Fibroblast of lung (primary cell): ENCODE data around the gene STRIP2. TPM values are rescaled to one million over a fixed set of nuclear protein-coding genes. Genes with fewer than 3 reads are reported as not detected.

Source experiments
- DNase-seq, 2 donors: peaks; one replicate each; pipeline versions ENCODE4 v3.0.0 to v3.0.0-alpha.2; 2010; ENCODE audit warnings: low read depth in 2 of 2
- H2AFZ ChIP-seq: 2 replicates; pipeline ENCODE4 v1.5.1; 2012; ENCODE audit warnings: low read length, control low read depth, inconsistent platforms
- H3K27ac ChIP-seq: 2 replicates; pipeline ENCODE4 v1.5.1; 2011; ENCODE audit warnings: low read length, control low read depth; ENCODE audit not compliant: insufficient read depth
- H3K27me3 ChIP-seq: 2 replicates; pipeline ENCODE4 v1.5.1; 2011; ENCODE audit warnings: mild to moderate bottlenecking, low read length; ENCODE audit not compliant: control insufficient read depth, insufficient read depth
- H3K36me3 ChIP-seq: 2 replicates; pipeline ENCODE4 v1.5.1; 2011; ENCODE audit warnings: low read length; ENCODE audit not compliant: control insufficient read depth, insufficient read depth
- H3K4me1 ChIP-seq: 2 replicates; pipeline ENCODE4 v1.5.1; 2011; ENCODE audit warnings: low read length; ENCODE audit not compliant: control insufficient read depth, insufficient read depth; ENCODE audit errors: extremely low read depth
- H3K4me2 ChIP-seq: 2 replicates; pipeline ENCODE4 v1.5.1; 2011; ENCODE audit warnings: low read length, control low read depth; ENCODE audit not compliant: insufficient read depth; ENCODE audit errors: extremely low read depth
- H3K4me3 ChIP-seq, 4 experiments: fragments of 200-600 bp in 1 of 4; sonication (generic) in 1 of 4; replicated peaks in 1 of 4; 2 replicates each; pipeline ENCODE4 v1.5.1; 2011 to 2016; ENCODE audit warnings: low read length in 4 of 4, low read depth in 3 of 4, mild to moderate bottlenecking in 3 of 4, control low read depth in 2 of 4, inconsistent platforms in 1 of 4, mixed read lengths in 1 of 4; ENCODE audit not compliant: insufficient read depth in 1 of 4; ENCODE audit errors: control extremely low read depth in 1 of 4
- H3K79me2 ChIP-seq: 2 replicates; pipeline ENCODE4 v1.5.1; 2012; ENCODE audit warnings: mild to moderate bottlenecking, low read length, inconsistent platforms; ENCODE audit not compliant: control insufficient read depth, insufficient read depth
- H3K9ac ChIP-seq: 2 replicates; pipeline ENCODE4 v1.5.1; 2011; ENCODE audit warnings: mild to moderate bottlenecking, low read length, control low read depth; ENCODE audit not compliant: insufficient read depth
- H3K9me3 ChIP-seq: 2 replicates; pipeline ENCODE4 v1.5.1; 2012; ENCODE audit warnings: low read depth, low read length; ENCODE audit not compliant: control insufficient read depth, insufficient read depth
- H4K20me1 ChIP-seq: 2 replicates; pipeline ENCODE4 v1.5.1; 2011; ENCODE audit warnings: low read length; ENCODE audit not compliant: control insufficient read depth, insufficient read depth; ENCODE audit errors: extremely low read depth
- EZH2 ChIP-seq: IDR thresholded peaks from 2 replicates; pipeline ENCODE4 v1.5.1; 2012; ENCODE audit warnings: low read length, control low read depth, mild to moderate bottlenecking; ENCODE audit errors: missing control alignments
- polyA plus RNA-seq, 2 donors: library from polyadenylated mRNA; depleted of rRNA in 1 of 2; stranded (reverse) in 1 of 2; unstranded in 1 of 2; fragments of >200 nt; gene quantifications; 2 replicates each; pipeline ENCODE4 v1.2.1, GENCODE V29; 2011 to 2012; ENCODE audit warnings: missing spikeins in 1 of 2
- total RNA-seq: library from RNA; depleted of rRNA; stranded (reverse); fragments of >200 nt; gene quantifications from 2 replicates; pipeline ENCODE4 v1.2.1, GENCODE V29; 2014
- TF ChIP-seq, protein P1 (sequence below), 2 donors: IDR thresholded peaks in 1 of 2; conservative IDR thresholded peaks in 1 of 2; 1 replicate in 1 of 2; 2 replicates in 1 of 2; pipeline ENCODE4 v1.5.1; 2011 to 2012; ENCODE audit warnings: low read length in 2 of 2, control low read depth in 1 of 2, inconsistent platforms in 1 of 2, low read depth in 1 of 2, mild to moderate bottlenecking in 1 of 2

The STRIP2 gene
- total and polyA plus RNA-seq, 2 donors (not counting 1 experiment from before 2014, with no cell fraction given), result 1.9 to 10.9 TPM

DNA sequence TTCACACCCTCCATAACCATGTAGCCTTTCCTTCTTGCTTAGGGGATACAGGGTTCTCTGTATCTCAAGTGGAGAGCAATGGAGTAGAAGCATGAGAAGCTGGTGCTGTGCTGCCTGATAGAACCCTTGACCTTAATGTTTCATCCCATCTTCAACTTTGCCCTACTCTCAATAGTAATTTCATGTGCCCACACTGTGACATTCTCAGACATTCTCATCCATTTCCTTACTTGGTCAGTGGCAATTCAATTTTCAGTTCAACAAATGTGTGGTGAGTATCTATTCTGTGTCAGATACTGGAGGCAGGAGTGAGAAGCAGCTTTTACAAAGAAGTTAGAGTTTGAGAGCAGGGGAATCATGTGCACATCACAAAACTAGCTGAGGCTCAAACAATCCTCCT is 16.1 kb downstream of the STRIP2 start:
- H3K4me2 ChIP-seq, result no peak overlapping the region
- no peak for DNase-seq
- no peaks in the 10 kb centered on the region for H3K9me3 ChIP-seq
- H4K20me1 ChIP-seq, result no peaks in the 10 kb centered on the region
- H3K36me3 ChIP-seq, result no peaks in the 10 kb centered on the region
- TF ChIP-seq EZH2, result no peak
- TF ChIP-seq, protein P1, sequence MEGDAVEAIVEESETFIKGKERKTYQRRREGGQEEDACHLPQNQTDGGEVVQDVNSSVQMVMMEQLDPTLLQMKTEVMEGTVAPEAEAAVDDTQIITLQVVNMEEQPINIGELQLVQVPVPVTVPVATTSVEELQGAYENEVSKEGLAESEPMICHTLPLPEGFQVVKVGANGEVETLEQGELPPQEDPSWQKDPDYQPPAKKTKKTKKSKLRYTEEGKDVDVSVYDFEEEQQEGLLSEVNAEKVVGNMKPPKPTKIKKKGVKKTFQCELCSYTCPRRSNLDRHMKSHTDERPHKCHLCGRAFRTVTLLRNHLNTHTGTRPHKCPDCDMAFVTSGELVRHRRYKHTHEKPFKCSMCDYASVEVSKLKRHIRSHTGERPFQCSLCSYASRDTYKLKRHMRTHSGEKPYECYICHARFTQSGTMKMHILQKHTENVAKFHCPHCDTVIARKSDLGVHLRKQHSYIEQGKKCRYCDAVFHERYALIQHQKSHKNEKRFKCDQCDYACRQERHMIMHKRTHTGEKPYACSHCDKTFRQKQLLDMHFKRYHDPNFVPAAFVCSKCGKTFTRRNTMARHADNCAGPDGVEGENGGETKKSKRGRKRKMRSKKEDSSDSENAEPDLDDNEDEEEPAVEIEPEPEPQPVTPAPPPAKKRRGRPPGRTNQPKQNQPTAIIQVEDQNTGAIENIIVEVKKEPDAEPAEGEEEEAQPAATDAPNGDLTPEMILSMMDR (conservative IDR thresholded peaks at IDR 0.05 in 1 of 2, IDR thresholded peaks at IDR 0.05 in 1 of 2; ENCODE audit: low read depth in 1 of 2, low read length in 2 of 2), result no peak
- no peaks in the 10 kb centered on the region for H3K4me1 ChIP-seq
- H3K9ac ChIP-seq, result no peak overlapping the region
- H3K4me3 ChIP-seq, result no peak overlapping the region
- no peak overlapping the region for H2AFZ ChIP-seq
- no peaks in the 10 kb centered on the region for H3K79me2 ChIP-seq
- H3K27me3 ChIP-seq, result no peaks in the 10 kb centered on the region
- no peak overlapping the region for H3K27ac ChIP-seq

DNA sequence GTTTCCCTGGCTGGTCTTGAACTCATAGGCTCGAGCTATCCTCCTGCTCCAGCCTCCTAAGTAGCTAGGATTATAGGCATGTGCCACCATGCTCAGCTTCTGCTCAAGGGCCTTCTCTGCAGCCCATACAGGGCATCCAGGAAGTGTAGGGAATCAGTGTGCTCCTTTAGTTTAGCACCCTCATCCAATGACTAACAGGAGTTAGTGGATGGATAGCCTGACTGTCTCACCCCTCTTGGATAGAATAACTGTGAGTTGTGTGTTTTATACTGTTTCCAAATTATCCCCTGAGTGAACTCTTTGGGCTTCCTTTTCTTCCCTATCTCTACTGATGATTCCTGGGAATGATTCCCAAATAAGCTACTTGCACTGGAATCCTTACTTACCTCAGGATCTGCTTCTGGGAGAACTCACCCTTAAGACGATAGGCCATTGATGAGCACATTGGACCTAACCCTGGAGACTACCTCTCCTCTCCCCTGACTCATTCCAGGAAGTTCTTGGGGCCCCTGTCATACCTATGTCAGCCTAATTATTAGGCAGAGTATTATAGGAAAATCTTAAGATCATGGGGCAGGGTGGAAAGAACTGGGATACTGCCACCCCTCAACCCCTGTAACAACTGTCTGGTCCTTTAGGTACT is 18.5 kb downstream of the STRIP2 start:
- no peak for DNase-seq
- Histone ChIP-seq H3K4me2 (no peak overlapping the region), H2AFZ (no peak overlapping the region), H3K4me3 (no peak overlapping the region), H3K27ac (no peak overlapping the region), H3K4me1 (no peaks in the 10 kb centered on the region), H3K9ac (no peak overlapping the region), H3K36me3 (no peaks in the 10 kb centered on the region), H3K9me3 (no peaks in the 10 kb centered on the region), H3K79me2 (no peaks in the 10 kb centered on the region), H4K20me1 (no peaks in the 10 kb centered on the region), H3K27me3 (no peaks in the 10 kb centered on the region)
- TF ChIP-seq, protein P1 (conservative IDR thresholded peaks at IDR 0.05 in 1 of 2, IDR thresholded peaks at IDR 0.05 in 1 of 2; ENCODE audit: low read depth in 1 of 2, low read length in 2 of 2), result no peak
- no peak for TF ChIP-seq EZH2

DNA sequence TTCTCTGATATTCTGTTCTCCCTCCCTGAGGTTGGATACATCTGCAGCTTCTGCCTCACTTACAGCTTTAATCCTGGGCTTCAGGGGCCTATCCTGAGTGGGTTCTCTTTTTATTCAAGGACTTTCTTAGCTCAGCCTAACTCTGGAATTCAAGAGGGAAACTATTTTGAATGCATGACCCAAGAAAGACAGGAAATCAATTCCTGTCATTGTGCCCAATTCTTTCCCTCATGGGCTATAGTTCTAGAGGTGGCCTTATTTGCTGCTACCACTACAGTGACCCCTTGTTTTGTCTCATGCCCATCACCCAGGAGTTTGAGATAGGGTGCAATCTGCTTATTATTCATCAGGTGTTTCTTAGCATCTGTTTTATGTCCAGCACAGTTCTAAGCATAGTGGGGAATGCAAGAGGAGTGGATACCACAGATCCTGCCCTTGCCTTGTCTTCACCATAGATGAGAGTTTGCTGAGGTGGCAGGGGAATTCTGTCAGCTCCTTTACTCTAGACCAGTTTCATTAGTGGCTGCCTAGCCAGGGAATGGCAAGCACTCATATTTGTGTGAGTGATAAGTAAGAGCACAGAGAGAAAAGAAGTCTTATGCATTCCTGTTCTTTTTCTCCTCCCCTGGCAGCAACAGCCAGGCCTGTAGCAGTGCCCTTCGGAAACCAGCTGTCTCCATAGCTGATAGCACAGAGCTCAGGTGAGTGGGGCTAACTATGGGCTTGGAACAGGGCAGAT is 19.4 kb downstream of the STRIP2 start:
- Histone ChIP-seq H4K20me1 (no peaks in the 10 kb centered on the region), H3K4me1 (no peaks in the 10 kb centered on the region), H3K4me2 (no peak overlapping the region), H3K4me3 (no peak overlapping the region), H3K27ac (no peak overlapping the region), H3K9ac (no peak overlapping the region), H2AFZ (no peak overlapping the region), H3K36me3 (peaks cover 2% of the 10 kb centered on the region), H3K9me3 (no peaks in the 10 kb centered on the region), H3K79me2 (no peaks in the 10 kb centered on the region), H3K27me3 (no peaks in the 10 kb centered on the region)
- TF ChIP-seq EZH2, result no peak
- TF ChIP-seq, protein P1 (conservative IDR thresholded peaks at IDR 0.05 in 1 of 2, IDR thresholded peaks at IDR 0.05 in 1 of 2; ENCODE audit: low read depth in 1 of 2, low read length in 2 of 2), result no peak
- DNase-seq, result no peak
